H1 (cell line): ENCODE measurements around the gene RAPH1. TPM values are rescaled to one million over a fixed set of nuclear protein-coding genes. Genes with fewer than 3 reads are reported as not detected.

Source experiments
- CTCF ChIA-PET: fragments of 300-600 bp; sonication (Branson Sonifier 250); formaldehyde crosslinking; loops from one replicate; lab custom pipeline; 2021; ENCODE audit not compliant: partially characterized antibody; lab: Charles Lee
- POLR2A ChIA-PET: fragments of 300-600 bp; sonication (Branson Sonifier 250); formaldehyde crosslinking; loops from one replicate; lab custom pipeline; 2021; ENCODE audit warnings: inconsistent platforms; ENCODE audit not compliant: partially characterized antibody; lab: Charles Lee
- DNase-seq, 2 experiments: peaks; one replicate each; pipeline versions ENCODE4 v3.0.0 to v3.0.0-alpha.2; 2010 to 2022; ENCODE audit warnings: low spot score in 2 of 2, low read depth in 1 of 2, mixed read lengths in 1 of 2
- FAIRE-seq: peaks from 2 replicates; lab custom pipeline; 2011; peaks lifted over from hg19 to GRCh38; lab: Jason Lieb, UNC
- H2AFZ ChIP-seq: 2 replicates; pipeline ENCODE4 v1.8.1; 2012; ENCODE audit warnings: low read length, inconsistent platforms
- H2AK5ac ChIP-seq: 2 replicates; pipeline ENCODE4 v1.6.1; 2013; ENCODE audit warnings: low read depth, low read length
- H2BK120ac ChIP-seq: replicated peaks from 2 replicates; pipeline ENCODE3; 2013; ENCODE audit warnings: low read depth, low read length, inconsistent platforms
- H2BK12ac ChIP-seq: 2 replicates; pipeline ENCODE4 v1.6.1; 2013; ENCODE audit warnings: low read depth, low read length
- H2BK15ac ChIP-seq: 2 replicates; pipeline ENCODE4 v1.6.1; 2013; ENCODE audit warnings: low read length
- H2BK20ac ChIP-seq: 2 replicates; pipeline ENCODE4 v1.6.1; 2013; ENCODE audit warnings: low read length
- H2BK5ac ChIP-seq: 2 replicates; pipeline ENCODE4 v1.6.1; 2013; ENCODE audit warnings: low read depth, low read length
- H3K14ac ChIP-seq: 2 replicates; pipeline ENCODE4 v1.6.1; 2013; ENCODE audit warnings: inconsistent platforms; ENCODE audit not compliant: insufficient read length
- H3K18ac ChIP-seq: 2 replicates; pipeline ENCODE4 v1.6.1; 2013; ENCODE audit warnings: low read length; ENCODE audit errors: extremely low read depth
- H3K23ac ChIP-seq: 2 replicates; pipeline ENCODE4 v1.6.1; 2013; ENCODE audit warnings: inconsistent platforms; ENCODE audit not compliant: insufficient read length
- H3K23me2 ChIP-seq: 2 replicates; pipeline ENCODE4 v1.6.1; 2013; ENCODE audit warnings: low read depth, low read length
- H3K27ac ChIP-seq: 2 replicates; pipeline ENCODE4 v1.6.1; 2011; ENCODE audit warnings: low read depth, low read length, inconsistent platforms
- H3K27me3 ChIP-seq, 4 experiments: replicated peaks in 1 of 4; 1 replicate in 1 of 4; 2 replicates in 3 of 4; pipeline versions ENCODE4 v1.6.1 to v1.8.1; 2011 to 2013; ENCODE audit warnings: low read length in 3 of 4, mild to moderate bottlenecking in 3 of 4, inconsistent platforms in 2 of 4, mixed read lengths in 2 of 4, moderate library complexity in 1 of 4; ENCODE audit not compliant: control insufficient read depth in 3 of 4, insufficient read depth in 3 of 4; ENCODE audit errors: extremely low read depth in 1 of 4
- H3K36me3 ChIP-seq, 4 experiments: 2 replicates each; pipeline versions ENCODE4 v1.6.1 to v1.8.1; 2011 to 2013; ENCODE audit warnings: mild to moderate bottlenecking in 4 of 4, low read length in 3 of 4, moderate library complexity in 2 of 4, control low read depth in 1 of 4, inconsistent platforms in 1 of 4; ENCODE audit not compliant: insufficient read depth in 4 of 4, control insufficient read depth in 2 of 4
- H3K4ac ChIP-seq: replicated peaks from 2 replicates; pipeline ENCODE3; 2013; ENCODE audit warnings: low read length, low read depth, mixed read lengths, inconsistent platforms; ENCODE audit not compliant: insufficient read length
- H3K4me1 ChIP-seq, 4 experiments: replicated peaks in 1 of 4; 1 replicate in 1 of 4; 2 replicates in 3 of 4; pipeline versions ENCODE4 v1.6.1 to v1.8.1; 2011 to 2013; ENCODE audit warnings: low read length in 3 of 4, inconsistent platforms in 2 of 4, mixed read lengths in 1 of 4; ENCODE audit not compliant: insufficient read depth in 4 of 4, control insufficient read depth in 3 of 4
- H3K4me2 ChIP-seq, 2 experiments: 2 replicates each; pipeline versions ENCODE4 v1.6.1 to v1.8.1; 2011 to 2013; ENCODE audit warnings: low read depth in 2 of 2, low read length in 2 of 2, control low read depth in 1 of 2, inconsistent platforms in 1 of 2, mild to moderate bottlenecking in 1 of 2; ENCODE audit not compliant: insufficient read depth in 1 of 2
- H3K4me3 ChIP-seq, 4 experiments: fragments of 200-600, 300-600 bp in 1 of 4; sonication (generic), shearing (Covaris generic), sonication (Bioruptor Twin) in 1 of 4; 2 replicates each; pipeline versions ENCODE4 v1.5.1 to v1.8.1; 2011 to 2016; ENCODE audit warnings: low read length in 4 of 4, low read depth in 3 of 4, control low read depth in 2 of 4, inconsistent platforms in 2 of 4, mild to moderate bottlenecking in 2 of 4, mixed read lengths in 1 of 4, moderate library complexity in 1 of 4; ENCODE audit not compliant: insufficient read depth in 2 of 4; ENCODE audit errors: extremely low read depth in 1 of 4
- H3K56ac ChIP-seq: replicated peaks from 2 replicates; pipeline ENCODE3; 2013; ENCODE audit warnings: low read depth, mild to moderate bottlenecking, mixed read lengths, low read length, inconsistent platforms; ENCODE audit not compliant: insufficient read length
- H3K79me1 ChIP-seq: 2 replicates; pipeline ENCODE4 v1.6.1; 2013; ENCODE audit warnings: low read depth, low read length, control low read depth
- H3K79me2 ChIP-seq, 2 experiments: 2 replicates each; pipeline versions ENCODE4 v1.6.1 to v1.8.1; 2012 to 2013; ENCODE audit warnings: low read length in 2 of 2, mild to moderate bottlenecking in 2 of 2, inconsistent platforms in 1 of 2; ENCODE audit not compliant: insufficient read depth in 2 of 2, control insufficient read depth in 1 of 2
- H3K9ac ChIP-seq, 4 experiments: replicated peaks in 1 of 4; 1 replicate in 1 of 4; 2 replicates in 3 of 4; pipeline versions ENCODE4 v1.6.1 to v1.8.1; 2011 to 2013; ENCODE audit warnings: low read depth in 3 of 4, low read length in 3 of 4, control low read depth in 2 of 4, mild to moderate bottlenecking in 2 of 4, moderate library complexity in 2 of 4, inconsistent platforms in 1 of 4; ENCODE audit errors: extremely low read depth in 1 of 4
- H3K9me3 ChIP-seq, 2 experiments: 2 replicates each; pipeline versions ENCODE4 v1.6.1 to v1.8.1; 2012 to 2013; ENCODE audit warnings: mild to moderate bottlenecking in 2 of 2, moderate library complexity in 2 of 2, control low read depth in 1 of 2, inconsistent platforms in 1 of 2, low read depth in 1 of 2, low read length in 1 of 2, mixed read lengths in 1 of 2; ENCODE audit not compliant: insufficient read depth in 2 of 2
- H4K20me1 ChIP-seq, 2 experiments: replicated peaks in 1 of 2; 2 replicates each; pipeline versions ENCODE3 to v1.8.1; 2011 to 2013; ENCODE audit warnings: inconsistent platforms in 2 of 2, low read length in 2 of 2, mild to moderate bottlenecking in 1 of 2; ENCODE audit not compliant: insufficient read depth in 2 of 2, control insufficient read depth in 1 of 2
- H4K5ac ChIP-seq: 2 replicates; pipeline ENCODE4 v1.6.1; 2013; ENCODE audit warnings: low read length, low read depth, mixed read lengths, inconsistent platforms; ENCODE audit not compliant: insufficient read length
- H4K8ac ChIP-seq: 2 replicates; pipeline ENCODE4 v1.8.0; 2013; ENCODE audit warnings: mild to moderate bottlenecking, moderate library complexity, low read length, inconsistent platforms; ENCODE audit not compliant: insufficient read depth; ENCODE audit errors: extremely low read depth
- H4K91ac ChIP-seq: replicated peaks from 2 replicates; pipeline ENCODE3; 2013; ENCODE audit warnings: low read length, mixed read lengths, inconsistent platforms; ENCODE audit not compliant: insufficient read length
- ASH2L ChIP-seq: fragments of 200-600, 300-600 bp; sonication (generic); IDR thresholded peaks from one replicate; pipeline ENCODE4 v1.7.1; 2017; ENCODE audit warnings: low read length
- ATF2 ChIP-seq: IDR thresholded peaks from 2 replicates; pipeline ENCODE4 v1.6.1; 2012; ENCODE audit warnings: low read length, inconsistent platforms
- BRCA1 ChIP-seq: IDR thresholded peaks from 2 replicates; pipeline ENCODE4 v1.6.1; 2012; ENCODE audit warnings: low read depth, low read length, improper control_type of control experiment
- E2F6 ChIP-seq: IDR thresholded peaks from 2 replicates; pipeline ENCODE4 v1.6.1; 2012; ENCODE audit warnings: inconsistent platforms
- HDAC2 ChIP-seq, 2 experiments: fragments of 300-600 bp in 1 of 2; sonication (generic) in 1 of 2; IDR thresholded peaks; 2 replicates each; pipeline ENCODE4 v1.6.1; 2011 to 2012; ENCODE audit warnings: low read depth in 2 of 2, low read length in 2 of 2, mild to moderate bottlenecking in 2 of 2, moderate library complexity in 2 of 2, borderline replicate concordance in 1 of 2, inconsistent platforms in 1 of 2
- POU5F1 ChIP-seq: IDR thresholded peaks from 2 replicates; pipeline ENCODE4 v1.6.1; 2011; ENCODE audit warnings: low read depth, mild to moderate bottlenecking, low read length, moderate library complexity
- RFX5 ChIP-seq: IDR thresholded peaks from 2 replicates; pipeline ENCODE4 v1.6.1; 2011; ENCODE audit warnings: low read depth, low read length, improper control_type of control experiment, borderline replicate concordance
- RNF2 ChIP-seq: fragments of 200-900, 300-1000 bp; sonication (generic); IDR thresholded peaks from 2 replicates; pipeline ENCODE4 v1.7.1; 2016; ENCODE audit warnings: borderline replicate concordance, low read depth, mild to moderate bottlenecking, antibody characterized with exemption, low read length; ENCODE audit not compliant: poor library complexity, severe bottlenecking; ENCODE audit errors: missing control alignments
- RXRA ChIP-seq: IDR thresholded peaks from 2 replicates; pipeline ENCODE4 v1.6.1; 2011; ENCODE audit warnings: low read depth, mild to moderate bottlenecking, low read length, moderate library complexity; ENCODE audit not compliant: insufficient read depth
- SAP30 ChIP-seq: fragments of 300-600 bp; sonication (generic); IDR thresholded peaks from 2 replicates; pipeline ENCODE4 v1.7.1; 2012; ENCODE audit warnings: low read length, moderate library complexity, mild to moderate bottlenecking, inconsistent platforms; ENCODE audit not compliant: insufficient read depth, insufficient replicate concordance
- SP1 ChIP-seq: IDR thresholded peaks from 2 replicates; pipeline ENCODE4 v1.6.1; 2011; ENCODE audit warnings: low read depth, low read length
- polyA plus RNA-seq, 7 experiments: library from polyadenylated mRNA; depleted of rRNA in 3 of 7; stranded (reverse) in 5 of 7; unstranded in 2 of 7; fragments of >200 nt in 5 of 7; fragments of 200-250 nt in 2 of 7; gene quantifications; 1 replicate in 5 of 7; 2 replicates in 1 of 7; 4 replicates in 1 of 7; pipeline versions ENCODE4 v1.2.1 to v1.2.3, GENCODE V29; 2011 to 2013; ENCODE audit warnings: missing spikeins in 2 of 7, mixed read lengths in 2 of 7
- total RNA-seq: library from RNA; stranded (reverse); fragmentation: NEBNext Ultra II Directional; extraction: Animal tissue kit (Norgen Biotek cat#: 25700); gene quantifications from 2 replicates; pipeline ENCODE4 v1.2.1, GENCODE V29; 2021

Gene RAPH1
- total and polyA plus RNA-seq, 2 of the 8 experiments (the other 6 are each of a cell fraction or from before 2014, with no cell fraction given) = 3.8 to 27.4 TPM

- Histone ChIP-seq H3K23me2 (no peaks in the 10 kb centered on the region), H3K18ac (no peak overlapping the region), H4K8ac (no peak overlapping the region), H4K20me1 (no peaks in the 10 kb centered on the region), H2AFZ (no peak overlapping the region), H2AK5ac (no peak overlapping the region), H3K4ac (no peak overlapping the region), H3K4me3 (no peak overlapping the region), H2BK120ac (no peak overlapping the region), H3K4me2 (no peak overlapping the region), H3K27me3 (no peaks in the 10 kb centered on the region), H2BK15ac (no peak overlapping the region), H3K79me2 (no peaks in the 10 kb centered on the region), H3K4me1 (peaks cover 0 to 3% (median 0%) of the 10 kb centered on the region in 4 experiments; a peak in 2 of 7 replicates), H3K79me1 (no peaks in the 10 kb centered on the region), H4K91ac (no peak overlapping the region), H3K36me3 (no peaks in the 10 kb centered on the region), H3K23ac (no peak overlapping the region), H3K27ac (no peak overlapping the region), H2BK12ac (no peak overlapping the region), H2BK20ac (no peak overlapping the region), H3K56ac (no peak overlapping the region), H3K9ac (no peak overlapping the region), H3K9me3 (no peaks in the 10 kb centered on the region), H3K14ac (no peak overlapping the region), H2BK5ac (no peak overlapping the region), H4K5ac (no peak overlapping the region)
- ChIA-PET CTCF (interaction anchor here (1.3 kb wide), 1 partner anchor 10 kb away, joined by 3 read pairs; no protein-coding TSS in a partner anchor), POLR2A (no interaction called here)
- no peak for FAIRE-seq
- no peak for DNase-seq
- TF ChIP-seq ASH2L = no peak
- TF ChIP-seq SP1 = no peak
- TF ChIP-seq ATF2 = no peak
- TF ChIP-seq BRCA1 = no peak
- TF ChIP-seq SAP30 = no peak
- TF ChIP-seq E2F6 = no peak
- no peak for TF ChIP-seq RXRA
- TF ChIP-seq RFX5 = no peak
- no peak for TF ChIP-seq HDAC2 (IDR thresholded peaks at IDR 0.05; ENCODE audit: borderline replicate concordance in 1 of 2, low read depth in 2 of 2, low read length in 2 of 2)
- TF ChIP-seq RNF2 = no peak
- no peak for TF ChIP-seq POU5F1
These were observed 14.3 kb upstream of the RAPH1 start for GRCh38 chr2:203549406-203549805.
